T-helper 1 cell (primary cell): Measurements from ENCODE around the gene SIGLEC7.

Experiments used
- DNase-seq, 5 donors: peaks; one replicate each; pipeline ENCODE4 v3.0.0-alpha.2; 2012 to 2020

The SIGLEC7 gene

DNA sequence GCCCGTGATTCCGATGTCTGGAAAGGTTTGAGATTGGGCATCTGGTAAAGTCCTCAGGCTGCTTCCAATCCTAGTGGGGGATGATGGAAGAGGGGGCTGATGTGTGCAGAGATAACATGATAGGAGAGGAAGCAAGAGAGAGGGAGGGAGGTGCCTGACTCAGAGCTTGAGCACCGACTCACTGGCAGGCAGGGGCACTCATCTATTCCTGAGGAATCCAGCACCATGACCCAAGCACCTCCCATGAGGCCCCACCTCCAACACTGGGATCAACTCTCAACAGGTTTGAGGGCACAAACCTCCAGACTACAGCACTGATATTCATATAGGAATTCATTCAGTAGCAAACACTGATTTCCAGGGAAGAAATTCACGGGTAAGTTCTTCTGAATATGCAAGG, 23.0 kb upstream of the SIGLEC7 start:
- no peak for DNase-seq

DNA sequence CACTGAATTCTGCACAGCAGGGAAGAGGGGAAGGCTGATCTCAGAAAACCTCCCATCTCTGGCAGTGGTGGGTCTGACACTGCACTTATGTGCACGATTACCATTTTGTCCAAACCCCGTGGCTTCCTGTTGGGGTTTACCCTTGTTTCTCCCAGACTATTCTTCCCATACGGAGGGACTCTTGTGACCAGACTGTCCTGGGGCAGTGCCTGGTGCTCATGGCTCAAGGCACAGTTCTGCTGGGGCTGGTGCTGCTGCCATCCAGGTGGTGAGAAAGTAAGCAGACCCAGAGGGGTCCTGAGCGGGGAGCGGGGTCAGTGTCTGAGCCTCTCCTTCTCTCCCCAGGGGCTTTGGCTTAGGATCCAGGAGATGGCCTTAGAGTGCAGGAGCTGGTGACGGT, 22.5 kb upstream of the SIGLEC7 start:
- DNase-seq = no peak

DNA sequence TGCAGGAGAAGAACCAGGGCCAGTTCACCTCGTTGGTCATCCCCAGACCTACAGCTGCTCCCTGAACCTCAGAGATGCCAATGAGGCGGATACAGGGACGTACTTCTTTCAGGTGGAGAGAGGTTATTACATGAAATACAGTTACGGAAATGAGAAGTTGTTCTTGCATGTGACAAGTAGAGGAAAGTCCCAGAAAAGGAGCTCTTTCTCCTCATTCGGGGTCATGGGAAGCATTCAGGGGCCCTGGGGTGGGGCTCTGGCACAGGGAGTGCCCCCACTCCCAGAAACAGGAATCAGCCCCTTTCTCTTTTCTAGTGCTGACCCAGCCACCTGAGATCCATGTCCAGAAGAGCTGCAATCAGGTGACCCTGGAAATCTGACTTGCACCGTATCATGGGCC, 21.9 kb upstream of the SIGLEC7 start:
- DNase-seq = no peak

DNA sequence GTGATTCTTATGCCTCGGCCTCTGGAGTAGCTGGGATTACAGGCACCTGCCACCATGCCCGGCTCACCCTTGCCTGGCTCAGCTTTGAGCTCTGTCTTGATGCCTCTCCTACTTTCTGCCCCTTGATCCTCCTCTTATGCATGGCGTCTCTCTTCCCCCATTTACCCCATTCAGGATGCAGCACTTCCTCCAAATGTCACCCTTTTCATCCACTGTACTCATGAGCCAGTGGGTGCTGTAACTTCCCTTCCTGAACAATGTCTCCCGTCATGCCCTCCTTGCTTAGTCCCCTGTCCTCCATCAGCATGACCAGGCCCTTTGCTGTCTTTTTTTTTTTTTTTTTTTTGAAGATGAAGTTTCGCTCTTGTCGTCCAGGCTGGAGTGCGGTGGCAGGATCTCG, 20.8 kb upstream of the SIGLEC7 start:
- DNase-seq = no peak

DNA sequence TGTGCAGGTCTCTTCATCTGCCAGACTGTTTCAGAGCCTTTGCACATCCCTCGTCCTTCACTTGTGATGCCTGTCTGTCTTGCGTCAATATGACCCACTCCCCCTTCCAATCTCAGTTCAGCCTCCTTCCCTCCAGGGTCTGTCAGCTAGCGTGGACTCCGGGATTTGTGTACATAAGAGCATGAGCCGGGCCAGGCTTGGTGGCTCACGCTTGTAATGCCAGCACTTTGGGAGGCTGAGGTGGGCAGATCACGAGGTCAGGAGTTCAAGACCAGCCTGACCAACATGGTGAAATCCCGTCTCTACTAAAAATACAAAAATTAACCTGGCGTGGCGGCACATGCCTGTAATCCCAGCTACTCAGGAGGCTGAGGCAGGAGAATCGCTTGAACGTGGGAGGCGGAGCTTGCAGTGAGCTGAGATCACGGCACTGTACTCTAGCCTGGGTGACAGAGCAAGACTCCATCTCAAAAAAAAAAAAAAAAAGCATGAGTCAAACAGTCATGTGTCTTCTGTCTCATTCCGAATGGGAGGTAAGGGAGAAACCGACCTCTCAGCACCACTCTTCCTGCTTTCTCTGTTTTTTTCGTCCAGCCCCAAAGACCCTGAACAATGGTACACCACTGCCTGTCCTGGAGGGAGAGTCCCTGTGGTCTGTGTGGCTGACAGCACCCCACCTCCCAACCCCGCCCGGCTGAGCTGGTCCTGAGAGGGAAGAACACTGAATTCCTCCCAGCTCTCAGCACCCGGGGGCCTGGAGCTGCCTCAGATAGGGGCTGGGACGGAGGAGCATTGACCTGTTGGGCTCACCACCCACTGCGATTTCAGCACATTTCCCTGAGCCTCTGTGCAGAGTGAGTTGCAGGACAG, 19.8 kb upstream of the SIGLEC7 start:
- DNase-seq = no peak

DNA sequence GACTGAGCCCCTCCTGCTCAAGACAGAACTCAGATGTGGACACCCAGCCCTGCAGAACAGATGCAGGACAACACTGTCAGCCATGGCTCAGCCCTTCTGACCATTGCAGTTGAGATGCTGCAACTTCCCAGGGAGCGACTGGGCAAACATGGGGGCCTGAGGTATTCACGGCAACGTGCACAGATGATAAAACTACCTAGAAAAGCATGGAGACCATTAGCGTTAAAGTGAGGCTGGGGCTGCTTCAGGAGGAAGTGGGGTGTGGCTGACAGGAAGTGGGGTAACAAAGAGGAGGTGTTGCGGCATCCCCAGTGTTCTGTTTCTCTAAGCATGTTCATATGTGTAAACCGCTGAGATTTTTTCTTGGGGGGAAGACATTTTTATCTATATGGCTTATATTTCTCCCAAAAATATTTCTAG, 18.7 kb upstream of the SIGLEC7 start:
- peak in 1 of 5 donors; percentile 92 for DNase-seq

DNA sequence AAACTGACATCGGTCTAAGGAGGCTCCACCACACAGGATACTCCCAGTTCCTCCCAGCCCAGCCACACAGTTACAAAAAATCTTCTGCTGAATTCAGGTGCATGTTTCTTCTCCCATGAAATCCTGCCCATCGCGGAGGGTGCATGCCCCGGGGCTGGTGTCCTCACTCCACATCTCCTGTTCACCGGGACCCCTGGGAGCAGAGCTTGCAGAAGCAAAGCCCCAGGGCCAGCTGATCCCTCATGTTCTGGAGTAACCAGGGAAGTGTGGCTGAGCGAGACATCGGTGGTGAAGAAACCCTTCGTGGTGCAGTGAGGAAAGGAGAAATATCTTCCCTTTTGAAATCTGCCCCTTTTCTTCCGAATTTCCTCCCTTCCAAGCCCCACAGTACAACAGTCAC, 18.3 kb upstream of the SIGLEC7 start:
- no peak for DNase-seq

DNA sequence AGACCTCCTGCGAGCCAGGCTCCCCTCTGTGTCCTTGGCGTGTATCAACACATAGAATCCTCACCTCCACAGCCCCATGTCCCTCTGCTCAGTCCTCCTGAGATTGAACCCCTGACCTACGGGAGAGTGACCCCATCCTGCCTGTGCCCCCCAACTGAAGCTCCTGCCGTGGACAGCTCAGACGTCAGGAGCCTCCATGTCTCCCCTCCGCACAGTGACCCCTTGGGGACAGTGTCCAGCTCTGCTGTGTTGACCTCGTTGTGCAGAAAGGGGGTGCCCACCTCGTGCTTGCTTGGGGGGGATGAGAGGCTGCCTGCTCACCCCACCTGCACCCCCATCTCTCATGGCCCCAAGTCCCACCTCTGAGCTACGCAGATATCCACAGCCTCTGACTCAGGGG, 17.9 kb upstream of the SIGLEC7 start:
- DNase-seq = no peak

DNA sequence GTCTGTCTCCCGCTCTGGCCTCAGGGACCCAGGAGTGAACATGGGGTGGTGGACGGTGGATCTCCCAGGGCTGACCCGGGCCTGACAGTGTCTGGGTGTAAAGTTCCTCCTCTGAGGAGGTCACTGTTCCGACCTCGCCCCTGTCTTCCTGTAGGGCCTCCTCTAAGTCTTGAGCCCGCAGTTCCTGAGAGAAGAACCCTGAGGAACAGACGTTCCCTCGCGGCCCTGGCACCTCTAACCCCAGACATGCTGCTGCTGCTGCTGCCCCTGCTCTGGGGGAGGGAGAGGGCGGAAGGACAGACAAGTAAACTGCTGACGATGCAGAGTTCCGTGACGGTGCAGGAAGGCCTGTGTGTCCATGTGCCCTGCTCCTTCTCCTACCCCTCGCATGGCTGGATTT, 17.4 kb upstream of the SIGLEC7 start, which contains the start of gene SIGLEC9:
TSS of gene SIGLEC9 (plus strand) at position 178 of the 400 bp plus-strand sequence. CDS start at position 247, 69 bp downstream.
- no peak for DNase-seq

DNA sequence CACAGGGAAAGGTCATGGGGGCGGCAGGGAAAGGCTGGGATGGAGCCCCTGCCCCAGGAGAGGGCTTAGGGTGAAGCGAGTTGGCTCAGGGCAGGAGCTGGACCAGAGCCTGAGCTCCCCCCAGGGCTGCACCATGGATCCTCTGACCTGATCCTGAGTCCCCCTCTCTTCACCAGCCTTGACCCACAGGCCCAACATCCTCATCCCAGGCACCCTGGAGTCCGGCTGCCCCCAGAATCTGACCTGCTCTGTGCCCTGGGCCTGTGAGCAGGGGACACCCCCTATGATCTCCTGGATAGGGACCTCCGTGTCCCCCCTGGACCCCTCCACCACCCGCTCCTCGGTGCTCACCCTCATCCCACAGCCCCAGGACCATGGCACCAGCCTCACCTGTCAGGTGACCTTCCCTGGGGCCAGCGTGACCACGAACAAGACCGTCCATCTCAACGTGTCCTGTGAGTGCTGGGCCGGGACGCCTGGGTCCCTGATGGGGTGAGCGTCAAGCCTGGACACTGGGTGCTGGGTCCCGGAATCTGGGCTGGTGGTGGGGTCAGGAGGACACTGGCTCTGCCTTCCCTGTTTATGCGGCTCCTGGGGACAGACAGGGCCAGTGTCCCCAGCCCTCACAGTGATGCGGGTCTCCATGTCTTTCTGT, 16.6 kb upstream of the SIGLEC7 start:
- DNase-seq = no peak

DNA sequence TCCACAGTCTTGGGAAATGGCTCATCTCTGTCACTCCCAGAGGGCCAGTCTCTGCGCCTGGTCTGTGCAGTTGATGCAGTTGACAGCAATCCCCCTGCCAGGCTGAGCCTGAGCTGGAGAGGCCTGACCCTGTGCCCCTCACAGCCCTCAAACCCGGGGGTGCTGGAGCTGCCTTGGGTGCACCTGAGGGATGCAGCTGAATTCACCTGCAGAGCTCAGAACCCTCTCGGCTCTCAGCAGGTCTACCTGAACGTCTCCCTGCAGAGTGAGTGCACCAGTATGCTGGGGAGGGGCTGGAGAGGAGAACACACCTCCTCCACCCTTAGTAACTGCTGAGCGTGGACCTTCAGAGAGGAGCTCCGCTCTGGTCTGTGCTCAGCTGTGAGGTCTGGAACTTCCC, 15.1 kb upstream of the SIGLEC7 start:
- DNase-seq = no peak

DNA sequence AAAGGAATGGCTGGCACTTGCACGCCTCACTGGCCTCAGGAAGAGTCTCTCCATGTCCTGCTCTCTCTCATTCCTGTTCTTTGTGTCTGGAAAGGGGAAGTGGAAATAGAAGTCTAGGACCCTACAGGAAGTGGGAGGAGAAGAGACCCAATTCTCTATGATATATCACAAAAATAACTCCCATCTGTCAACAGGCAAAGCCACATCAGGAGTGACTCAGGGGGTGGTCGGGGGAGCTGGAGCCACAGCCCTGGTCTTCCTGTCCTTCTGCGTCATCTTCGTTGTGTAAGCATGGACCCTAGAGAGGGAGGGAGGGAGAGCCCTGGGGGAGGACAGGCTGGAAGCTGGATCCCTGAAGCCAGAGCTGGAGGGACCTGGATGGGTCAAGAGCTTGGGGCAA, 14.3 kb upstream of the SIGLEC7 start:
- DNase-seq = no peak

DNA sequence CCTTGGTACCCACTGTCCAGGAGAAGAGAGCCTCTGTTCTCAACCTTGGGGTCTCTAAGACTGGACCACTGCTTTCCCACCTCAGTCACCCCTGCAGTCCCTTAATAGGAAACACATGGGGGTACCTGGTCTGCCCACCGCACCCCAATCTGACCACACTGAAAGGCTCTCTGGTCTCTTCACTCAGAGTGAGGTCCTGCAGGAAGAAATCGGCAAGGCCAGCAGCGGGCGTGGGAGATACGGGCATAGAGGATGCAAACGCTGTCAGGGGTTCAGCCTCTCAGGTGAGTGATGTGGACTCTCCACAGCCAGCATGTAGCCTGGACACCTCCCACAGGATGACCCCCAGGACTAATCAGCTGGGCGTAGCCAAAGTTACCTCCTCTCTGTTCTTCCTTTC, 13.9 kb upstream of the SIGLEC7 start:
- no peak for DNase-seq

DNA sequence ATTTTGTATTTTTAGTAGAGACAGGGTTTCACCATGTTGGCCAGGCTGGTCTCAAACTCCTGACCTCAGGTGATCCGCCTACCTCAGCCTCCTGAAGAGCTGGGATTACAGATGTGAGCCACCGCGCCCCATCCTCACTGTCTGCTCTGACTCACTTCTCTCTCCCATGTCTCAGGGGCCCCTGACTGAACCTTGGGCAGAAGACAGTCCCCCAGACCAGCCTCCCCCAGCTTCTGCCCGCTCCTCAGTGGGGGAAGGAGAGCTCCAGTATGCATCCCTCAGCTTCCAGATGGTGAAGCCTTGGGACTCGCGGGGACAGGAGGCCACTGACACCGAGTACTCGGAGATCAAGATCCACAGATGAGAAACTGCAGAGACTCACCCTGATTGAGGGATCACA, 12.4 kb upstream of the SIGLEC7 start:
- DNase-seq = no peak

DNA sequence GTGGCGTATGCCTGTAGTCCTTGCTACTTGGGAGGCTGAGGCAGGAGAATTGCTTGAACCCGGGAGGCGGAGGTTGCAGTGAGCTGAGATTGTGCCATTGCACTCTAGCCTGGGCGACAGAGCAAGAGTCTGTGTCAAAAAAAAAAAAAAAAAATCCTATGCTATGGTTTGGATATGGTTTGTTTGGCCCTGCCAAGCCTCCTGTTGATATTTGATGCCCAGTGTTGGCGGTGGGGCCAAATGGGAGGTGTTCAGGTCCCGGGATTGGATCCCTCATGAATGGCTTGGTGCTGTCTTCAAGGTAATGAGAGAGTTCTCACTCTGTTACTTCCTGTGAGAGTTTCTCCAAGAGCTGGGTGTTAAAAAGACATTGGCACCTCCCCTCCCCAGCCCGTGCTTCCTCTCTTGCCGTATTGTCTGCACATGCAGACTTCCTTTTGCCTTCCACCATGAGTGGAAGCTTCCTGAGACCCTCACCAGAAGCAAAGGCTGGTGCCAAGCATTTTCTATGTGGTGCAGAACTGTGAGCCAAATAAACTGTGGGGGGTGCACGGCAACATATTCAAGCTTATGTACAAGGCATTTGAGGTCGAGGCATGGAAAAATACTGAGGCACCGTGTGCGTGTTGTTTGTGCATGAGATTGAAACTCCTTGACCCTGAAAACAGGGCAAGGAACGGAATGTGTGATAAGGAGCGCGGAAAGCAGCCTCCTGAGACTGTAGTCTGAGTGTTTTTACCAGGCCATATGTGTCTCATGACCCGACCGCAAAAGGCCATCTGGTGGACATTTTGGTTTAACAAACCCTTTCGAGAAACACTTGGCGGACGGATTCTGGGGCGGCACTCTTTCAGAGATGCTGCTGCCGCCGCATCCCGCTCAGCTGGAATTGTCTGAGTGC, 10.1 kb upstream of the SIGLEC7 start:
- DNase-seq = peak in 1 of 5 donors; percentile 57

DNA sequence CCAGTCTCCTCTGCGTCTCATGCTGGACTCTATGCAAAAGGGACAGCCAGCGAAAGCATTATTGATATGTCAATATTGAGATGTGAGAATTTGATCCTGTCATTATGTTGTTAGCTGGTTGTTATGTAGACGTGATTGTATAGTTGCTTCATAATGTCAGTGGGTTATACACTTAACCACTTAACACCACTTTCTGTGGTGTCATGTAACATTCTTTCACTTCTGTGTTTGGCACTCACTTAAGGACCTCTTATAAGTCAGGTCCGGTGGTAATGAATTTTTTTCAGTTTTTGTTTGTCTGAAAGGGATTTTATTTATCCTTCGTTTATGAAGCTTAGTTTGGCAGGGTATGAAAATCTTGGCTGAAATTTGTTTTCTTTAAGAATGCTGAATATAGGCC, 7.1 kb upstream of the SIGLEC7 start:
- no peak for DNase-seq

DNA sequence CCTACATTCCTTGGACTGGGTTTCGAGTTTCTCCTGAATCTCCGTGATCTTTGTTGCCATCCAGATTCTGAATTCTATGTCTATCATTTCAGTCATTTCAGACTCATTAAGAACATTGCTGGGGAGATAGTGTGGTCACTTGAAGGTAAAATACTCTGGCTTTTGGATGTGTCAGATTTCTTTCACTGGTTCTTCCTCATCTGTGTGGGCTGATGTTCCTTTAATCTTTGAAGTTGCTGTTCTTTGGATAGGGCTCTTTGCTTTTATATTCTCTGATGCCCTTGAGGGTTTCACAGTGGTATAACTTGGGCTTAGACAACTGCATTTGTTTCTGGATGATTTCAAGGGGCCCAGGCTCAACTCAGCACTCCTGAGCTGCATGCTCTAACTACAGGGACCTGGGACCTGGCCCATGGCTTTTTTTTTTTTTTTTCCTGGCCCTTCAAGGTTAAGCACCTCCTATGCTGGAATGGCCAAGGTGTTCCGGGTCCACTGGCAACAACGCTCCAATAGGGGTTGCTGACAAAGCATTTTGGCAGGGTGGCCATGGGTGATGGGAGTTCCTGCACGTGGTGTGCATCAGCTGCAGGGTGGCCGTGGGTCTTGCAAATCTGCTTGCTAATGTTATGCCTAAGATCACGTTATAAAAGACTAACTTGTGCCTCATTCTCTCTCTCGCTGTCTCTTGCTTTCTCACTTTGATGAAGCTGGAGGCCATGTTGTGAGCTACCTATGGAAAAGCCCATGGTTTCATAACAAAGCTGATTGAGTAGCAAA, 5.9 kb upstream of the SIGLEC7 start:
- DNase-seq = no peak

DNA sequence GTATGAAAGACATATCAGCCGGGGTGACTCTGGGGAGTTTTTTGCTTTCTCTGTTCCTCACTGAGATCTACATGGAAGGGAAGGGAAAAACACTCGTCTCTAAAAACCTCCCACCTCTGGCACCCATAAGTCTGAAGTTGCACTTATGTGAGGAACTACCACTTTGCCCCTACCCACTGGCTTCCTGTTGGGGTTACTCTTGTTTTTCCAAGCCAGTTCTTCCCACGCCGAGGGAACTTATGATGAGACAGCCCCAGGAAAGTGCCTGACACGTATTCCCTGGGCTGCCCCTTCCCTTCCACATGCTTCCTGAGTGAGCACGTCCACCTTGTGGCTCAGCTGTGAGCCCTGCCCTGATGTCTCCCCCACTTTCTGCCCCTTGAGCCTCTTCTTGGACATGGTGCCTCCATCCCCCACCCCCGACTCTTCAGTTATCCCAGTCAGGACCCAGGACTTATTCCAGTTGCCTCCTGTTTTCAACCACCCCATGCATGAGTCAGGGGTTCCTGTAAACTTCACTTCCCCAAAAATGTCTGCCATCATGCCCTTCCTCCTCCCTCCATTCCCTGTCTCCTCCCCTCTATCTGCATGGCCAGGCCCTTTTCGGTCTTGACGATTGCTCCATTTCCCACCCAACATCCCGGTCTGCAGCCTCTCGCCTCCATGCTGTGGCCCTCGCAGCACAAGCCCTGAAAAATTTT, 5.1 kb upstream of the SIGLEC7 start:
- DNase-seq = no peak

DNA sequence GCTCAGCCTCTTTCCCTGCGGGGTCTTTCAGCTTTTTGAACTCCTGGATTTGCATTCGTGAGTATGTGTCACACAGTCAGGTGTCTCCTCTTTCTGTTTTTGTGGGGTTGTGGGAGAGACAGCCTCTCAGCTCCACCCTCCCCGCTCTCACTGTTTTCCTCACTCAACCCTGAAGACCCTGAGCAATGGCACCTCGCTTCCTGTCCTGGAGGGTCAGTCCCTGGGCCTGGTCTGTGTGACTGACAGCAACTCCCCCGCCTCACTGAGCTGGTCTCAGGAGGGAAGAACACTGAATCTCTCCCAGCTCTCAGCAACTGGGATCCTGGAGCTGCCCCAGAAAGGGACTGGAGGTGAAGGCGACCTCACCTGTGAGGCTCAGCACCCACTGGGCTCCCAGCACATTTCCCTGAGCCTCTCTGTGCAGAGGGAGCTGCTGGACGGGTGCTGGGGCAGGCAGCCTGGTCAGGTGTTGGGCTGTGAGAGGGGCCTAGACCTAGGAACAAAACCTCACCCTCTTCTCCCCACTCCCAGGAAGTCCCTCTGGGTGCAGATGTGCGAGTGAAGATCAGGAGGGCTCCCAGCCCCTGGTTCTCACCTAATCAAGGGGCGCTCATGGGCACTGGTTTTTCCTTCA, 4.2 kb upstream of the SIGLEC7 start:
- no peak for DNase-seq

DNA sequence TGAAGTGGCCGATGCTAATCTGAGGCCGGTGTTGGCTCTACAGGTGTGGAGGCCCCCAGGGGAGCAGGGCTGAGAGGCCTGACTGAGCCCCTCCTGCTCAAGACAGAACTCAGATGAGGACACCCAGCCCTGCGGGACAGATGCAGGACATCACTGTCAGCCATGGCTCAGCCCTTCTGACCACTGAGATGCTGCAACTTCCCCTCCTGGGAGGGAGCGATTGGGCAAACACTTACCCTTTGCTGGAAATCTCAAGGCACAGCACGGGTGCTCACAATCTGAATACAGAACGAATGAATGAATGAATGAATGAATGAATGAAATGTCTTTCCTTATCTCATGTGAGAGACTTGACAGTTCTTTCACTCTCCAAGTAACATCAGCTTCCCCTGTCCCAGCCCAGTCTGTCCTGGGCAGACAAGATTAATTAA, 3.5 kb upstream of the SIGLEC7 start:
- no peak for DNase-seq
